Skeletal muscle tissue (tissue), 4 donors: ENCODE results near the gene RECQL. TPM values are rescaled to one million over a fixed set of nuclear protein-coding genes. Genes with fewer than 3 reads are reported as not detected.
A peak's percentile ranks its signal among the peaks of the same experiment; 100 is the strongest.

Source experiments
- H3K27ac ChIP-seq: one replicate; pipeline ENCODE4 v1.7.0; 2013; ENCODE audit warnings: mild to moderate bottlenecking, low read depth, low read length, inconsistent platforms
- H3K27me3 ChIP-seq, 3 donors: one replicate each; pipeline ENCODE4 v1.7.0; 2013; ENCODE audit warnings: low read length in 3 of 3; ENCODE audit not compliant: control insufficient read depth in 3 of 3, insufficient read depth in 3 of 3
- H3K36me3 ChIP-seq, 3 donors: one replicate each; pipeline ENCODE4 v1.7.0; 2013; ENCODE audit warnings: low read length in 3 of 3; ENCODE audit not compliant: control insufficient read depth in 3 of 3, insufficient read depth in 3 of 3
- H3K4me1 ChIP-seq, 3 donors: one replicate each; pipeline ENCODE4 v1.7.0; 2013; ENCODE audit warnings: low read length in 3 of 3, mild to moderate bottlenecking in 3 of 3; ENCODE audit not compliant: control insufficient read depth in 3 of 3, insufficient read depth in 3 of 3
- H3K4me3 ChIP-seq, 3 donors: one replicate each; pipeline ENCODE4 v1.7.0; 2013; ENCODE audit warnings: low read length in 3 of 3
- H3K9ac ChIP-seq, 3 donors: one replicate each; pipeline ENCODE4 v1.7.0; 2013; ENCODE audit warnings: low read length in 3 of 3, mild to moderate bottlenecking in 3 of 3, moderate library complexity in 2 of 3, low read depth in 1 of 3
- H3K9me3 ChIP-seq, 3 donors: one replicate each; pipeline ENCODE4 v1.7.0; 2013; ENCODE audit warnings: low read length in 3 of 3; ENCODE audit not compliant: control insufficient read depth in 3 of 3
- total RNA-seq: library from RNA; depleted of rRNA; stranded (reverse); fragments of >200 nt; gene quantifications from one replicate; pipeline ENCODE4 v1.2.3, GENCODE V29; 2014
- donor health status: Osteomylitis.

Gene RECQL
- total RNA-seq, 1 donor from 2014 or later, result 32.4 TPM

GRCh38 chr12:21528953-21529352, 27.5 kb upstream of the RECQL start:
- Histone ChIP-seq H3K27me3 (peaks cover 0 to 2% (median 0%) of the 10 kb centered on the region in 3 donors), H3K4me1 (peaks cover 13 to 16% (median 15%) of the 10 kb centered on the region in 3 donors), H3K9me3 (peaks cover 0 to 2% (median 0%) of the 10 kb centered on the region in 3 donors), H3K27ac (peak overlapping the region; percentile 41), H3K9ac (peak overlapping the region; percentile 10 to 59 (median 28)), H3K36me3 (peaks cover 4 to 5% (median 5%) of the 10 kb centered on the region in 3 donors), H3K4me3 (peak overlapping the region in 2 of 3 donors; percentile 25 to 74)

GRCh38 chr12:21527451-21528180, 26.2 kb upstream of the RECQL start:
- peak overlapping the region; percentile 74 to 83 (median 79) for H3K4me3 ChIP-seq
- H3K27me3 ChIP-seq, result peaks cover 0 to 2% (median 0%) of the 10 kb centered on the region in 3 donors
- peaks cover 0 to 2% (median 0%) of the 10 kb centered on the region in 3 donors for H3K9me3 ChIP-seq
- peak overlapping the region; percentile 74 to 86 (median 82) for H3K9ac ChIP-seq
- peak overlapping the region; percentile 59 for H3K27ac ChIP-seq
- H3K4me1 ChIP-seq, result peaks cover 13 to 16% (median 15%) of the 10 kb centered on the region in 3 donors
- H3K36me3 ChIP-seq, result peaks cover 4 to 5% (median 5%) of the 10 kb centered on the region in 3 donors

- Histone ChIP-seq H3K27ac (peak overlapping the region; percentile 59), H3K27me3 (peaks cover 0 to 2% (median 0%) of the 10 kb centered on the region in 3 donors), H3K9me3 (peaks cover 0 to 2% (median 0%) of the 10 kb centered on the region in 3 donors), H3K9ac (peak overlapping the region in 2 of 3 donors; percentile 74 to 86), H3K4me3 (peak overlapping the region; percentile 74 to 83 (median 79)), H3K36me3 (peaks cover 4% of the 10 kb centered on the region in 3 donors), H3K4me1 (peaks cover 13 to 16% (median 15%) of the 10 kb centered on the region in 3 donors)
Measured at GRCh38 chr12:21526721-21527345, 25.4 kb upstream of the RECQL start.

- Histone ChIP-seq H3K27me3 (peaks cover 0 to 2% (median 0%) of the 10 kb centered on the region in 3 donors), H3K27ac (peak within 1 kb of the TSS; percentile 59), H3K9me3 (peaks cover 0 to 2% (median 0%) of the 10 kb centered on the region in 3 donors), H3K4me1 (peaks cover 13 to 16% (median 15%) of the 10 kb centered on the region in 3 donors), H3K4me3 (peak within 1 kb of the TSS; percentile 74 to 83 (median 79)), H3K9ac (peak within 1 kb of the TSS in 2 of 3 donors; percentile 74 to 86), H3K36me3 (no peaks in the 10 kb centered on the region)
Measured at GRCh38 chr12:21526053-21526452, 24.6 kb upstream of the RECQL start, which contains the start of gene SPX. TSS of gene SPX (plus strand) at chr12:21526296. CDS start at chr12:21526473, 177 bp downstream.

GRCh38 chr12:21523148-21523547, 21.7 kb upstream of the RECQL start:
- no peak overlapping the region for H3K27ac ChIP-seq
- peaks cover 0 to 2% (median 0%) of the 10 kb centered on the region in 3 donors for H3K9me3 ChIP-seq
- H3K9ac ChIP-seq, result no peak overlapping the region
- H3K36me3 ChIP-seq, result no peaks in the 10 kb centered on the region
- H3K27me3 ChIP-seq, result no peaks in the 10 kb centered on the region
- H3K4me3 ChIP-seq, result no peak overlapping the region
- H3K4me1 ChIP-seq, result peaks cover 3 to 4% (median 3%) of the 10 kb centered on the region in 3 donors

GRCh38 chr12:21521541-21521940, 20.1 kb upstream of the RECQL start:
- H3K9ac ChIP-seq, result no peak overlapping the region
- H3K4me1 ChIP-seq, result no peaks in the 10 kb centered on the region
- no peaks in the 10 kb centered on the region for H3K27me3 ChIP-seq
- peaks cover 0 to 2% (median 0%) of the 10 kb centered on the region in 3 donors for H3K9me3 ChIP-seq
- H3K27ac ChIP-seq, result no peak overlapping the region
- H3K4me3 ChIP-seq, result no peak overlapping the region
- H3K36me3 ChIP-seq, result peaks cover 0 to under 1% (median 0%) of the 10 kb centered on the region in 3 donors

- H3K9me3 ChIP-seq, result no peaks in the 10 kb centered on the region
- no peaks in the 10 kb centered on the region for H3K27me3 ChIP-seq
- peaks cover 0 to 17% (median 13%) of the 10 kb centered on the region in 3 donors for H3K36me3 ChIP-seq
- H3K9ac ChIP-seq, result no peak overlapping the region
- H3K27ac ChIP-seq, result no peak overlapping the region
- no peaks in the 10 kb centered on the region for H3K4me1 ChIP-seq
- no peak overlapping the region for H3K4me3 ChIP-seq
Measured at GRCh38 chr12:21518451-21518850, 17.0 kb upstream of the RECQL start.

- no peaks in the 10 kb centered on the region for H3K27me3 ChIP-seq
- H3K36me3 ChIP-seq, result peaks cover 0 to 25% (median 19%) of the 10 kb centered on the region in 3 donors
- H3K9ac ChIP-seq, result no peak overlapping the region
- H3K9me3 ChIP-seq, result no peaks in the 10 kb centered on the region
- no peak overlapping the region for H3K4me3 ChIP-seq
- no peak overlapping the region for H3K27ac ChIP-seq
- no peaks in the 10 kb centered on the region for H3K4me1 ChIP-seq
Measured at GRCh38 chr12:21516281-21516680, 14.8 kb upstream of the RECQL start.

GRCh38 chr12:21509768-21510167, 8.3 kb upstream of the RECQL start:
- Histone ChIP-seq H3K27me3 (no peaks in the 10 kb centered on the region), H3K9me3 (no peaks in the 10 kb centered on the region), H3K27ac (no peak overlapping the region), H3K36me3 (peaks cover 4 to 25% (median 11%) of the 10 kb centered on the region in 3 donors), H3K4me3 (no peak overlapping the region), H3K9ac (no peak overlapping the region), H3K4me1 (no peaks in the 10 kb centered on the region)
